GM21619 (cell line): ENCODE data around the gene MTURN.

Source experiments
- ATAC-seq: cut with Tn5 transposase; IDR thresholded peaks from one replicate; pipeline ENCODE4 v1.9.1; 2021; ENCODE audit not compliant: unreplicated experiment

The MTURN gene

GRCh38 chr7:30201921-30202320, 67.1 kb downstream of the MTURN start:
- no peak for ATAC-seq

GRCh38 chr7:30202671-30203070, 67.9 kb downstream of the MTURN start:
- no peak for ATAC-seq

GRCh38 chr7:30206491-30206890, 71.7 kb downstream of the MTURN start:
- no peak for ATAC-seq

- no peak for ATAC-seq
Observed at GRCh38 chr7:30206942-30207341, 72.2 kb downstream of the MTURN start.

- no peak for ATAC-seq
Observed at GRCh38 chr7:30207376-30207775, 72.6 kb downstream of the MTURN start.

GRCh38 chr7:30209951-30210350, 75.2 kb downstream of the MTURN start:
- no peak for ATAC-seq
